ENCODE data around the gene FEM1C.

The FEM1C gene, protein sequence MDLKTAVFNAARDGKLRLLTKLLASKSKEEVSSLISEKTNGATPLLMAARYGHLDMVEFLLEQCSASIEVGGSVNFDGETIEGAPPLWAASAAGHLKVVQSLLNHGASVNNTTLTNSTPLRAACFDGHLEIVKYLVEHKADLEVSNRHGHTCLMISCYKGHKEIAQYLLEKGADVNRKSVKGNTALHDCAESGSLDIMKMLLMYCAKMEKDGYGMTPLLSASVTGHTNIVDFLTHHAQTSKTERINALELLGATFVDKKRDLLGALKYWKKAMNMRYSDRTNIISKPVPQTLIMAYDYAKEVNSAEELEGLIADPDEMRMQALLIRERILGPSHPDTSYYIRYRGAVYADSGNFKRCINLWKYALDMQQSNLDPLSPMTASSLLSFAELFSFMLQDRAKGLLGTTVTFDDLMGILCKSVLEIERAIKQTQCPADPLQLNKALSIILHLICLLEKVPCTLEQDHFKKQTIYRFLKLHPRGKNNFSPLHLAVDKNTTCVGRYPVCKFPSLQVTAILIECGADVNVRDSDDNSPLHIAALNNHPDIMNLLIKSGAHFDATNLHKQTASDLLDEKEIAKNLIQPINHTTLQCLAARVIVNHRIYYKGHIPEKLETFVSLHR

DNA sequence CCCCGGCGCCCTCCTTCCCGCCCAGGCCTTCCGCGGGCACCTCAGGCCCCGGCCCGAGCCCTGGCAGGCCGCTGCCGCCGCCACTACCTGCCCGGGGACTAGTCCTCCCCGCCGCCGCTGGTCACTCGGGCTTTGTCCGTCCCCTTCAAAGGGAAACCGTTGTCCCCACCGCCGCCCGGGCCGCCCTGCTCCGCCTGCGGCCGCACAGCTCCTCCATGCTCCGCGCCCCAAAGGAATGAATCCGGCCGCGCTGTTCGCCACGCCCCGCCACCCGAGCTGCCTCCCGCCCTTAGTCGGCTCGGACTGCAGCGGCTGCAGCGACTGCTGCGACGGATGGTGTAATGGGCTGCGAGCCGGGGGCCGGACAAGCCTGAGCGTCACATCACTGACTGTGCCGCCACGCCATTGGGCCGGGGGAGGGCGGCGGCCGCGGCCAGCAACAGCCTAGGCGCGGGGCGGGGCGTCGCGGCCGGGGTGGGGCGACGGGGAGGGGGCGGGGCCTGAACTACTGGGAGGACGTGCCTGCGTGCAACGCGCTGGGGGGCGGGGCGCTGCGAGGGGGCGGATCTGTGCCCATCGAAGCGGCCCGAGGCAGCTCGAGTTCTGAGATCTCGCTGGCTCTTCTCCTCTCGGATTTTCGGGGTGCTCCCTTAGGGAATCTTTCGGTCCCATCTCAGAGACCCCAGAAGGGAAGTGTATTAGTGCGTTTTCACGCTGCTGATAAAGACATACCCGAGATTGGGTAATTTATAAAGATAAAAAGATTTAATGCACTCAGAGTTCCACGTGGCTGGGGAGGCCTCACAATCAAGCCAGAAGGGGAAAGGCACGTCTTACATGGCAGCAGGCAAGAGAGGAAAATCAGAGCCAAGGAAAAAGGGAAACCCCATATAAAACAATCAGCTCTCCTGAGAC is at the start of gene FEM1C:
TSS of gene FEM1C (minus strand) at position 340 of the 915 bp plus-strand sequence. CDS start 1,282 bp downstream, outside the sequence.
- DNase-seq (ENCODE audit: insufficient read length, low spot score) (peak; percentile 84), FAIRE-seq (peak; percentile 94)

GRCh38 chr5:115589043-115589442 is 44.5 kb upstream of the FEM1C start:
- FAIRE-seq, result no peak

DNA sequence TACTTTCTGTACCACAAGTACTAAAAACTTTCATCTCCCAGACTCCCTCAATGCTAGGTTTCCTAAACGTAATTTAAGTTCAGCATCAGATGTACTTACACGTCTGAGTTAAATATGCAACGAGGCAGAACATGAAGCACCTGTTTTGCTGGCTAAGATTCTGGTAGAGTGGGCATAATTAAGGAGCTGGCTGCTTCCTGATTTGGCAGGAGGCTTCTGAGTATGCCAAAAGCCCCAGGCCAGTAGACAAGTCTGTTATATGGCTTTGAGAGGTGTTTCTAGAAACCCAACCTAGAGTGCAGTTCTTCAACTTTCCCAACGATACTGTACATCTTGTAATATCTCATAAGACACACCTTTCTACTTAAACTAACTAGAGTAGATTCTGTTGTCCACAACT is 44.1 kb upstream of the FEM1C start:
- no peak for DNase-seq (ENCODE audit: insufficient read length, low spot score)
- FAIRE-seq, result no peak

More at GRCh38 chr5:115589043-115589442, 44.5 kb upstream of the FEM1C start:
- DNase-seq (ENCODE audit: insufficient read length, low spot score), result no peak

GRCh38 chr5:115586525-115587146 is 42.1 kb upstream of the FEM1C start:
- no peak for DNase-seq (ENCODE audit: insufficient read length, low spot score)
- FAIRE-seq, result peak; percentile 28

- no peak for FAIRE-seq
- no peak for DNase-seq (ENCODE audit: insufficient read length, low spot score)
Measured at GRCh38 chr5:115585265-115585664, 40.7 kb upstream of the FEM1C start.

DNA sequence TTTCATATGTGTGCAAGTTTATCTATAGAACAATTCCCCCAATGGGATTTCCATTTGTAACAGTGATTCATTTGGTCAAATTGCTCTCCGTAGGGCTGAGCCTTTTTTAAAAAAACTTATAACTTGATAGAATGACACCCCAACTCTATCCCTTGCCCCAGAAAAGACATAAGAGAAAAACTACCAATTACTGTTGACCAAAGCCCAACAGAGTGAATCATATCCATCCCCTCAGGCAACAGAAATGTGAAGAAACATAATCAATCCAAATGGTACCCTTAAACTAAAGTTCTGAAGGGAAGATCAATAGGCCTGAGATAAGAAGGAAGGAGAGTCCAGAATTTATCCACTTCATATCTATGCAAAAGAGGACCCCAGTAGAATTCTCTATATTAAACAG is 39.9 kb upstream of the FEM1C start:
- FAIRE-seq, result no peak
- DNase-seq (ENCODE audit: insufficient read length, low spot score), result no peak

DNA sequence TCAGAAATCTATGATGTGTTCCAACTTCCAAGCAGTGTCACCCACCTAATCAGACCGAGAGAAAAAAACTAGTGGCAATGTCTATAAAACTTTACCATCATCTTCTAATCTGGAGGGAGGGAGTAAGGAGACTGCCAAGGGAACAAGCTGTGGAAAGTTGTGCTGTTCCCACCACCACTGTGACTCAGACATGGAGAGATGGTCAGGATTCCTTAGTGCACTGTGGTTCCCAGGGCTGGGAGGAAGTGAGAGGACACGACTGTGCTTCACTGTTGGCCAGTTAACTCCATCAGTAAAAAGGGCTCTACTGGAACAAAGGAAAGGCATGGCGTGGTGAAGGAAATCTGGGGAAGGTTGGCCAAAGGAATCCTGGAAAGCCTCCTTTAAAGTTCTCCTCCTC is 38.9 kb upstream of the FEM1C start:
- FAIRE-seq (peak; percentile 35), DNase-seq (ENCODE audit: insufficient read length, low spot score) (no peak)

DNA sequence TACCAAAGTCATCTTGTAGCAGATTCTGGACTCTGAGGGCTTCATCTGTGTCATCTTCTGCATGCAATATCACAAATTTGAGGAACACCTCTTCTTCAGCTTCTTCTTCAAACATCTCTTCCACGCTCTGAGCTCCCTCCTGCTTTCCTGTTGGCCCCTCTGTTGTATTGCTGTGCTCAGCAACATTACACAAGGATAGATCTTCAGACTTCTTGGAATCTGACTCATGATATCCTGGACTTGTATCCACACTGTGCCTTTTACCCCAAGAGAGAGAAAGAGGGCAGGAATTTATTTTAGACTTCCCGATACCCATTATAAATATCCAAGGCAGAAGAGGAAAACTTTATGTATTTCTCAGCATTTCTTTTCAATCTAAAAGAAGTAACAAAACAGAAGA is 36.4 kb upstream of the FEM1C start:
- FAIRE-seq (no peak), DNase-seq (ENCODE audit: insufficient read length, low spot score) (no peak)

GRCh38 chr5:115579747-115580173 is 35.2 kb upstream of the FEM1C start:
- DNase-seq (ENCODE audit: insufficient read length, low spot score) (no peak), FAIRE-seq (peak; percentile 97)

- DNase-seq (ENCODE audit: insufficient read length, low spot score) (no peak), FAIRE-seq (no peak)
Measured at GRCh38 chr5:115579216-115579615, 34.6 kb upstream of the FEM1C start.

- FAIRE-seq (peak; percentile 94), DNase-seq (ENCODE audit: insufficient read length, low spot score) (peak; percentile 9)
Measured at GRCh38 chr5:115578657-115579056, 34.1 kb upstream of the FEM1C start.

DNA sequence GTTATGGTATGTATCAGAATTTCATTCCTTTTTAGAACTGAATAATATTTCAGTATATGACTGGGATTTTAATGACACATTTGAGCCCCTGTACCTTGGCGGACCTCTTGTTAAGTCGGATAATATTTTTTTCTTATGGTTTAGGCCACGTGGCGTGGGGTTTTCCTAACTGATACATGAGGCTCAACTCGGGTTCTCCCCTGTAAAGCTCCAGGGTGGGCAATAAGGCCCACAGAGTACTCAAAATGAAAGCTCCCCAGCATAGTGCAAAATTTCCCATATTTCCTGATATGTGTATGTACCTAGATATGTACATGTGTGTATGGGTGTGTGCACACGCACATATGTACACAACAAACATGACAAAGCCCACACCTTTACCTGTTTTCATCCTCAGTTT is 33.2 kb upstream of the FEM1C start:
- no peak for DNase-seq (ENCODE audit: insufficient read length, low spot score)

GRCh38 chr5:115577329-115577728 is 32.8 kb upstream of the FEM1C start:
- FAIRE-seq (no peak), DNase-seq (ENCODE audit: insufficient read length, low spot score) (no peak)

More for the DNA sequence above, 33.2 kb upstream of the FEM1C start:
- FAIRE-seq, result no peak

- FAIRE-seq, result peak; percentile 61
Measured at GRCh38 chr5:115575167-115576070, 30.8 kb upstream of the FEM1C start.

GRCh38 chr5:115573133-115573532 is 28.6 kb upstream of the FEM1C start:
- DNase-seq (ENCODE audit: insufficient read length, low spot score) (no peak), FAIRE-seq (no peak)

More at GRCh38 chr5:115575167-115576070, 30.8 kb upstream of the FEM1C start:
- peak; percentile 7 for DNase-seq (ENCODE audit: insufficient read length, low spot score)

DNA sequence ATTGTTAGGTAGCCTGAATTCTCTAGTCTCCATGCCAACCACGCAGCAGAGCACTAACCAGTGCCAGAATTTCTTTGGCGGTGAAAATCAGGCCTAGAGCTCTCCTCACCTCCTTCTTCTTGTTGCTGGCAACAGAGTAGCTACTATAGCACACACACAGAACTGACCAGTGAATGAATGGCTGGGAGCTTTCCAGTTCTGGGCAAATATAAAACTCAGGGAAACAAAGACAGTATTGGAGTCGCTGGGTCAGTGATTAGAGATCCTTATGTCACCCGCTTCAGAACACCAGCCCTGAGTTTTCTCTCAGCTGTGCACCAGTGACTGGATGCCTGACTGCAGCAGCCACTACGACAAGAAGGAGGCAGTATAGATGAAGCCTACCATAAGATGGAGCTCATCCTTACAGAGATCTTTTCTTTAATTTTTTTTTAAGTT is 26.9 kb upstream of the FEM1C start:
- DNase-seq (ENCODE audit: insufficient read length, low spot score), result no peak
- FAIRE-seq, result no peak

- no peak for FAIRE-seq
Measured at GRCh38 chr5:115568668-115569067, 24.1 kb upstream of the FEM1C start.

GRCh38 chr5:115565233-115565632 is 20.7 kb upstream of the FEM1C start:
- FAIRE-seq (no peak), DNase-seq (ENCODE audit: insufficient read length, low spot score) (no peak)

More at GRCh38 chr5:115568668-115569067, 24.1 kb upstream of the FEM1C start:
- DNase-seq (ENCODE audit: insufficient read length, low spot score), result no peak

DNA sequence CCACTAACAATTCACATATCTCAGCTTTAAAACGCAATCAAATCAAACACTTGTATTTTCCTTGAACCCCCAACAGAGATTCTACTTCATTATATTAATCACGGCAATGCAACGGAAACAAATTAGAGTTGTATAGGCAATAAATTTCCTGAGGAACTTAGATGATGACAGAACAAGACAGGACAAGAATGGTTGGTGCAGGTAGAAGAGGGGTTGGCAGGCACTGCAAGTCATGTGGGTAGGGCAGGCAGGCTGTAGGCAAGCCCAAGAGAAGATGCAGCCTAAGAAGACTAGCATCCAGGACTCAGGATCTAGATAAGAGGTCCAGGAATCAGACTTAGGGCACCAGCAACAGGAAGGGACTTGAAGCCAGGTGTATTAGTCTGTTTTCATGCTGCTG is 16.6 kb upstream of the FEM1C start:
- no peak for FAIRE-seq

More for the DNA sequence above, 16.6 kb upstream of the FEM1C start:
- DNase-seq (ENCODE audit: insufficient read length, low spot score), result no peak
